ENCODE results near the gene TES. TPM values are rescaled to one million over a fixed set of nuclear protein-coding genes. Genes with fewer than 3 reads are reported as not detected.
A peak's percentile ranks its signal among the peaks of the same experiment; 100 is the strongest.

The TES gene
- total and polyA plus RNA-seq, 11 donors, result 10.3 to 66.9 (median 22.8) TPM

DNA sequence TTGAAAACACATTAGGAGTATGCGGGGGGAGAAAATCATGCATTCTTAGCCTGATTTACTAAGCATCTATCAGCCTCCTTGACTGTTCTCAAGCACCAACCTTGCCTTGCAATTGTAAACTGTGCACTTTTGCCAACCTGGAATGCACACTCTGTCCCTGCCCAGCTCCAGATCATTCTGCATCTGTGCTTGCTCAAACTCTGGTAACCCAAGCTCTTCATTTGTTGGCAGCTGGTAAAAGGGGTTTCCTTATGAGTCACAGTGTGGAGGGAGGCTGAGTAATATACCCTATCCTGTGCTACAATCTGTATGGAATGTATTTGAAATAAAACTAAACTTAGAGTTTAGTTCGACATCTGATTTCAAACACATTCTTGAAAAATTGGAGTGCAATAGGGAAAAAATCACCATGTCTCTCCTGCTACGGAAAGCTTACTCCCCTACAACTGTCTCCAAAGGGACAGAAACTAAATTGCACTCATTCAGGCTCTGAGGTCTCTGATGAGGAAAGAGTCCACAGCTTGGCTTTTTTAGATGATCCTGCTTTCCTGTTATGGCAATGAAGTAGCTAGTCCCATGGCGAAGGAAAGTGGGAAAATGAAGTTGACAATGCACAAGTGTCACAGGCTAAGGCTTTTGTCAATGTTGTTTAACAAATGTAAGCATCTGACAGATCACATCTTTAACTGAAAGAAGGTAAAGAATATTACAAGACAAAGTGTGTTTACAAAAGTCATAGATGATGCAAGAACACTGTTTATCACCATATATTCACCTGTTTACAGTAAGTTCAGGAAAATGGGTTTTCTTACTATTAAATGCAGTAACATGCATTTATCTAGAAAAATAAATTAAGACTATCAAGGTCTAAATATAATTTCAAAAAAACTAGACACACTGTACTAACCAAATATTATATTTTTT is 61.9 kb downstream of the TES start:
- WGBS, 4 donors, result 18 to 35% (median 26%) methylated on average over 4 of the region's 4 CpGs
- Histone ChIP-seq H3K36me3 (no peaks in the 10 kb centered on the region), H3K27ac (peak overlapping the region in 11 of 12 donors; percentile 32 to 76 (median 51)), H3K4me1 (peaks cover 0 to 30% (median 18%) of the 10 kb centered on the region in 12 donors), H3K4me3 (no peak overlapping the region), H3K27me3 (no peaks in the 10 kb centered on the region), H3K9me3 (peaks cover 0 to 3% (median 0%) of the 10 kb centered on the region in 12 donors)
- peak in 4 of 5 donors; percentile 36 to 66 (median 41) for DNase-seq
- TF ChIP-seq POLR2A (IDR thresholded peaks at IDR 0.05), result no peak
- TF ChIP-seq, protein P1, sequence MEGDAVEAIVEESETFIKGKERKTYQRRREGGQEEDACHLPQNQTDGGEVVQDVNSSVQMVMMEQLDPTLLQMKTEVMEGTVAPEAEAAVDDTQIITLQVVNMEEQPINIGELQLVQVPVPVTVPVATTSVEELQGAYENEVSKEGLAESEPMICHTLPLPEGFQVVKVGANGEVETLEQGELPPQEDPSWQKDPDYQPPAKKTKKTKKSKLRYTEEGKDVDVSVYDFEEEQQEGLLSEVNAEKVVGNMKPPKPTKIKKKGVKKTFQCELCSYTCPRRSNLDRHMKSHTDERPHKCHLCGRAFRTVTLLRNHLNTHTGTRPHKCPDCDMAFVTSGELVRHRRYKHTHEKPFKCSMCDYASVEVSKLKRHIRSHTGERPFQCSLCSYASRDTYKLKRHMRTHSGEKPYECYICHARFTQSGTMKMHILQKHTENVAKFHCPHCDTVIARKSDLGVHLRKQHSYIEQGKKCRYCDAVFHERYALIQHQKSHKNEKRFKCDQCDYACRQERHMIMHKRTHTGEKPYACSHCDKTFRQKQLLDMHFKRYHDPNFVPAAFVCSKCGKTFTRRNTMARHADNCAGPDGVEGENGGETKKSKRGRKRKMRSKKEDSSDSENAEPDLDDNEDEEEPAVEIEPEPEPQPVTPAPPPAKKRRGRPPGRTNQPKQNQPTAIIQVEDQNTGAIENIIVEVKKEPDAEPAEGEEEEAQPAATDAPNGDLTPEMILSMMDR (IDR thresholded peaks at IDR 0.05), result no peak
- peak; percentile 93 to 98 (median 96) for ATAC-seq
- intact Hi-C loops (cut with DNase I), result loop anchor here in 2 of 10 donors (5.0 to 10.0 kb wide), 3 partner anchors 83 to 255 kb away; partner anchors contain the start of gene CAV1 (in 1 of the 2)

DNA sequence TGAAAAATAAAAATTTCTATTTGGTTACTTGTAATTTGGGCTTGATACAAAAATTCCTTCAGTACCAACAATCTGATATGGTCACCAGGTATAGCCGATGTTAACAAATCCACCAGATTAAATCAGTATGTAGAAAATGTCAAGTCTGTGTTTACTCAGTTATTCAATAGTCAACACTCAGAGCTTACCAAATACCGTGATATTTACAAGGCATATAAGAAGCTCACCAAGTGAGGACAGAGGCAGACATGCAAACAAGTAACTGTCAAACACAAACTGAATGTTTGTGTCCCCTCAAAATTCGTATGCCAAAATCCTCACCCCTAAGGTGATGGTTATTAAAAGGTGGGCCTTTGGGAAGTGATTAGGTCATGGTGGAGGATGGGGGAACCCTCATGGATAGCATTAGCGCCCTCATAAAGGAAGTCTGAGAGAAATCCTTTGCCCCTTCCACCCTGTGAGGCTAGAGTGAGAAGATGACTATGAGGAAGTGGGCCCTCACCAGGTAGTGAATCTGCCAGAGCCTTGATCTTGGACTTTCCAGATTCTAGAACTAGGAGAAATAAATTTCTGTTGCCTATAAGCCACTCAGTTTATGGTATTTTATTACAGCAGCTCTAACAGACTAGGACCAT is 63.1 kb downstream of the TES start:
- ATAC-seq (no peak), DNase-seq (no peak)
- H3K4me3 ChIP-seq, result no peak overlapping the region
- no peak for TF ChIP-seq POLR2A (IDR thresholded peaks at IDR 0.05)
- TF ChIP-seq, protein P1 (IDR thresholded peaks at IDR 0.05), result no peak
- peaks cover 0 to 40% (median 19%) of the 10 kb centered on the region in 12 donors for H3K4me1 ChIP-seq
- H3K27me3 ChIP-seq, result no peaks in the 10 kb centered on the region
- 25 to 55% (median 27%) methylated on average over 4 of the region's 4 CpGs for WGBS, 4 donors
- peak overlapping the region in 1 of 12 donors; percentile 70 for H3K27ac ChIP-seq
- intact Hi-C loops (cut with DNase I), result loop anchor here in 2 of 10 donors (5.0 to 10.0 kb wide), 3 partner anchors 81 to 254 kb away; partner anchors contain the start of gene CAV1 (in 1 of the 2)
- no peaks in the 10 kb centered on the region for H3K36me3 ChIP-seq
- H3K9me3 ChIP-seq, result peaks cover 0 to 3% (median 0%) of the 10 kb centered on the region in 12 donors

DNA sequence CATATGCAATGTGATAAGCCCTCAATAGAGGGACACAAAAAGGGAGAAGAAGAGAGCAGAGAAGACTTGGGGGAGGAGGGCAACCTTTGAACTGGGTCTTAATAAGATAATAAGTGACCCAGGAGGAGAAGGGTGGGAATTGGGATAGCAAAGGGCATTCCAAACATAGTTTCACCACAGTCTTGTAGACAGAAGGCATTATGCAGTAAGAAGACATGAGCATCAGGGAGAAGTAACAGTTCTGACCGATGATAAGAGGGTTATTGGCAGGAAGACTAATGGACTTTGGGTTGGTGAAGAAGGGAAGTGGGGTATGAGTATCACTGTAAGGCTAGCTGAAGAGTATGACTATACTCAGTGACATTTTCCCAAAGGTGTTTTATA is 63.6 kb downstream of the TES start:
- DNase-seq (no peak), ATAC-seq (no peak)
- peak overlapping the region in 1 of 12 donors; percentile 70 for H3K27ac ChIP-seq
- 91 to 95% (median 92%) methylated on average over 1 of the region's 1 CpG for WGBS, 4 donors
- H3K4me1 ChIP-seq, result peaks cover 0 to 40% (median 19%) of the 10 kb centered on the region in 12 donors
- TF ChIP-seq, protein P1 (IDR thresholded peaks at IDR 0.05), result no peak
- H3K27me3 ChIP-seq, result no peaks in the 10 kb centered on the region
- intact Hi-C loops (cut with DNase I), result loop anchor here in 2 of 10 donors (5.0 to 10.0 kb wide), 3 partner anchors 81 to 253 kb away; partner anchors contain the start of gene CAV1 (in 1 of the 2)
- no peaks in the 10 kb centered on the region for H3K36me3 ChIP-seq
- H3K9me3 ChIP-seq, result peaks cover 0 to 3% (median 0%) of the 10 kb centered on the region in 12 donors
- no peak overlapping the region for H3K4me3 ChIP-seq

Data from heart left ventricle (tissue), 16 donors.